ENCODE data around the gene UNC13D.

DNA sequence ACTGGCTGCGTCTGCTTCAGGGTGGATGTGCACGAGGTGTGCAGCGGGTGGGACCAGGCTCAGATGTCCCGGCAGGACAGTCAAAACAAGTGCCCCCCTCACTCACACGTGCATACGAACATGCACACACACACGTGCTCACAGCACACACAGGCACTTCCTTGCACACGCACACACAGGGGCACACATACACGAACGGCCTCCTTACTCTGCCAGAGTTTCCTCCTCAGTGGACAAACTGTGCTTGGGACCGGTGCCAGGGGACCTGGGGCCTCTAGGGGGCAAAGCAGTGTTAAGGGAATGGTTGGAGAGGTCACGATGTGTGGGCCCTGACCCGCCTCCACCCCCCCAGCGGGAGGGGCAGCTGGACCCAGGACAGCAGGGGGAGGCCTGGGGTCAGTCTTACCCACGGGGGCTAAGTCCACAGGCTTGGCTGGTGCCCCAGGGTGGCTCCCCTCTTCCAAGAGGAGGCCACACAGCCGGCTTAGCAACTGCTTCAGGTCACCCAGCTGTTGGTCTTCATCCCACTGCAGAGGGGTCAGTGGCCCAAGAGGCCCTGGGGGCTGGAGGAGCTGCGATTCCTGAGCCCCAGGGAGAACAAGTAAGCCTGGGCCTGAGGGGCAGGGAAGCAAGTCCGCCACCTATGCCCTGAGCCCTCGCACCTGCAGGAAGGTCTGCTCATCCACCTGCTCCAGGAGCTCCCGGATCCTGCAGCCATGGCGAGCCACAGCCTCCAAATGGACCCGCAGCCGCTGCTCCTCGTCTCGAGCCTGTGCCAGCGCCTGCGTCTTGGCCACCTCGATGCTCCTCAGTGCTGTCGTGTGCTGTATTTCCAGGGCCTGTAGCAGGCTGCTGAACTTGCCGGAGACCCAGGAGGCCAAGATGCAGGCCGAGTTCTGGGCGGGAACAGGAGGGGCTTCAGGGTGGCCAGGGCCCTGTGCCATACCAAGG lies 47.7 kb upstream of the UNC13D start:
- TF ChIP-seq CTCF (IDR thresholded peaks at IDR 0.05) (no peak), EP300 (IDR thresholded peaks at IDR 0.05) (no peak)

All from sigmoid colon (tissue), 4 donors.